ENCODE measurements around the gene KCNJ18.
"Not testable (repeated sequence)": the region's sequence is repeated elsewhere in the genome, so short reads cannot be mapped to it uniquely, and the experiment has no call there.

KCNJ18 gene

GRCh38 chr17:21737015-21737580, 44.8 kb downstream of the KCNJ18 start:
- not testable (repeated sequence) for DNase-seq

DNA sequence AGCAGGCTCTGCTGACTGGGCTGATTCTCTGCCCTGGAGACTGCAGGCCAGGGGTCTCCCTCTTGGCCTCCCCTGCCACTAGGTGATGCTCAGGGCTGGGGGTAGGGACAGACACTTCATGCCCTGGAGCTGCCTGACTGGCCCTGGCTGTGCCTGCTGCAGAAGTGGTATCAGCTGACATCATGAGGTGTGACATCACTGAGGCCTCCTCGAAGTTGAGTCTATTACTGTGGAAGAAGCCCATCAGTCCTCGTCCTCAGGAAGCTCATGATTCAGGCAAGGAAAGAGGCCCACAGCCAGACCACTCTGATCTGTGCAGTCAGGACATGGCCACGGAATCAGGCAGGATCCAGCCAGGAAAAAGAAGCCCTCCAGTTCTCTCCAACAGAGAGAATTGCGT, 45.9 kb downstream of the KCNJ18 start:
- not testable (repeated sequence) for DNase-seq

DNA sequence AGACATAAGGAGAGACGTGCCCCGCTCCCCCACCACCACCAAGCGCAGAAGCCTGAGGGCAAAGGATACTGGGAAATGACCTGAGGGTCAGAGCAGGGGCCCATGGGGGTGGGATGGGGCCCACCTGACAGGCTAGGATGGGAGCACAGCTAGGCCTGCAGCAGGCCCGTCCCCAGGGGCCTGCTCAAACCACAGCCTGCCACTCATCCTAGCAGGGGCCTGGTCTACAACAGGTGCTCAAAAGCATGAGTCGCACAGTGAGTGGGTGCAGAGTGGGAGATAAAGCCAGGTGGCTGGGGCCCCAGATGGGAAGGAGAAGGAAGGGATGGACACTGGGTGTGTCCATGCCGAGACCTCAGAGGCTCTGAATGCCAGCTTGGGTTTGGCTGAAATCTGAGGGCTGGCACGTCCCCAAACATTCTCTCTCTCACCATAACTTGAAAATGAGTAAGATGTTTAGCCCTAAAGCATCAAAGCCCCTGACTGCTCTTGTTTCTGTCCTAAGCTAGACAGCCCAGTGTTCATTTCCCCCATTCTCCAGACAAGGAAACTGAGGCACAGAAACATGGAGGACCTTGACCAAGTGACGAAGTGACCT, 46.7 kb downstream of the KCNJ18 start:
- not testable (repeated sequence) for DNase-seq

DNA sequence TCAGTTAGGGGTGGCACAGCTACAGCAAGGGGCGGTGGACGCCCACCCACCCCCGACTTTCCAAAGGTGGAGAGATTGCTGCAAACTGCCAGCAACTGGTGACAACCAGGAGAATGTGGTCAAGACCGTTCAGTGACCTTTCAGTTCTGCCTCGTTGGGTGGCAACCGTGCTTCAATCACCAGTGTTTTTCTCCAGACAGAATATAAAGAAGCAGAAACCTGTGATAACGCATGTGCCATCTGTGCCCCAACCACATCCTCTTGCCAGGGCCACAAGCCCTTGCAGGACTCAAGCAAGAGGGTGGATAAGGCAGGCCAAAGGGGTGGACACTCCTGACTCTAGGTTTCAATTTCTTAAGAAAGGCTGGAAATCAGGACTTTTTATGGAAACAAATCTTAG, 47.2 kb downstream of the KCNJ18 start:
- DNase-seq, result not testable (repeated sequence)

DNA sequence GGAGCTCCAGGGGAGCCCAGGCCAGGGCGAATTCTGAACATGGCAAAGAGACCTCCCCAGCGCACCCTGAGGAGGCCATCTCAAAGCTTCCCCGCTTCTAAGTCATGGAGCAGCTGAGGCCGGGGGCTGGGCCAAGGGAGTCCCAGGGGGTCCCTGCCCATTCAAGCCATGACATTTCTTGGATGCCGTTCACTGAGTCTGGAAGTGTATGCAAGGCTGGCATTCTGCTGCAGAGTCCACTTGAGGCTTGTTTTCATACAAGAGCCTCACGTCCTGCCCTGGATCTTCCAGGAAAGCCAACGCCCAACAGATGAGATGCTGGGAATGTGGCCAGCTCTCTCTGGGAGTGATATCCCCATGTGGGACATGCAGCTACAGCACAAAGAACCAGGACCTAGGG, 48.5 kb downstream of the KCNJ18 start:
- DNase-seq, result not testable (repeated sequence)

- DNase-seq, result not testable (repeated sequence)
Observed at GRCh38 chr17:21741520-21741919, 49.2 kb downstream of the KCNJ18 start.

GRCh38 chr17:21742326-21742725, 50.0 kb downstream of the KCNJ18 start:
- no peak for DNase-seq

DNA sequence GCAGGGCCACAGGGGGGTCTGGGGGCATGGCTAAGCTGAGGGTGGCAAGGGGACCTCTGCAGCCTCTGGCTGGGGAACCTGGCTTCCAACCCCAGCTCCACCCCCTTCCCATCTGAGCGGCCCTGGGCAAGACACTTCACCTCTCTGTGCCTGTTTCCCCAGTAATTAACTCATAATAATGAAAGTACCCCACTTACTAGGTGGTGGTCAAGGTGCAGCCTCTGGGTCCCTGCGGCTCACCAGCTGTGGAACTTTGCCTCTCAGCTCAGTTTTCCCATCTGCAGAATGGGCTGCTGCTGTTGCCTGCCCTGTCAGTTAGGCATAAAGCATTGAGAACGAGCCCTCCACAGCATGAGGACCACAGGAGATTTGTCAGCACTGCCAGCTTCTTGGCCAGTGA, 51.8 kb downstream of the KCNJ18 start:
- not testable (repeated sequence) for DNase-seq

- DNase-seq, result not testable (repeated sequence)
Observed at GRCh38 chr17:21744621-21745020, 52.3 kb downstream of the KCNJ18 start.

DNA sequence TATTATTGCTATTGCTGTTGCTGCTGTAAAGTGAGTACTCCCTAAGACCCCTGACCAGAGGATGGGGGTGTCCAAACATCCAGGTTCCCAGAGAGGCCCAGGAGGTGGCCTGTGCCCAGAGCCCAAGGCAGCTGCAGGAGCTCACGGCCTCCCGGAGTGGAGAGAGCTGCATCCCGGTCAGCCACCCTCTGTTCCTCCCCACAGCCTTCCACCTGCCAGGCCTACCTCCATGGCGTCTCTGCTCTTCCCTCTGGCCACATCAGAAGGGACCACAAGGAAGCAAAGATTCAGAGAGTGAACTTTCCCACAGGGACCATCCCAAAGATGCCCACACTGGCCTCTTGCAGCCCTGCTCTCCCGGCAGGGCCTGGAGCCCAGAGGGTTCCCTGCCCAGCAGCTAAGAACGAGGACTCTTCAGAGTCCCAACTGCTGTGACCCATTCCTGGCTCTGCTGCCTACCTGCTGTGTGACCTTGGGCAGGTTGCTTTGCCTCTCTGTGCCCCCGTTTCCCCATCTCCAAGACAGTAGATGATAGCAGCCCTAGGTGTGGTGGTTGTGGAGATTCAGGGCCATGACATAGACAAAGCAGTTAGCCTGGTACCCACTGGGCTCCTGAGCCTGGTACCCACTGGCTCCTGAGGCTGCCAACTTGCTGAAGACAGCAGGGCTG, 53.2 kb downstream of the KCNJ18 start:
- DNase-seq, result not testable (repeated sequence)

DNA sequence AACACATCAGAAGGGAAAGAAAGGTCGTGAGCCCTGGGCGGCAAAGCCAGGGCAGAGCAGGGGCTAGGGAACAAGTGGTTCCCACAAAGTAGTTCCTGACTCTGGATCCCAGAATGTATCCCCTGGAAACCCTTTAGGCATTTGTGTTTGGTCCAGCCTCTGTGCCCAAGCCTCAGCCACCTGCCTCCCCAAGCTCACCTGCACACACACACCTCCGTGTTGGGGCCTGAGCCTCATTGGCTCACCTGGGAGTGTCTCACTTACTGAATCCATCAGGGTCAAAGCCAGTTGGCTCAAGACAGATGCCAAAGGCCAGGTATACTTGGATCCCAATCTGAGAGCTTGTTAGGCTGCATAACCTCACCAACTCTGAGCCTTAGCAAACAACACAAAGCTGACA, 54.1 kb downstream of the KCNJ18 start:
- DNase-seq, result not testable (repeated sequence)

GRCh38 chr17:21747195-21747915, 55.0 kb downstream of the KCNJ18 start:
- DNase-seq, result not testable (repeated sequence)

DNA sequence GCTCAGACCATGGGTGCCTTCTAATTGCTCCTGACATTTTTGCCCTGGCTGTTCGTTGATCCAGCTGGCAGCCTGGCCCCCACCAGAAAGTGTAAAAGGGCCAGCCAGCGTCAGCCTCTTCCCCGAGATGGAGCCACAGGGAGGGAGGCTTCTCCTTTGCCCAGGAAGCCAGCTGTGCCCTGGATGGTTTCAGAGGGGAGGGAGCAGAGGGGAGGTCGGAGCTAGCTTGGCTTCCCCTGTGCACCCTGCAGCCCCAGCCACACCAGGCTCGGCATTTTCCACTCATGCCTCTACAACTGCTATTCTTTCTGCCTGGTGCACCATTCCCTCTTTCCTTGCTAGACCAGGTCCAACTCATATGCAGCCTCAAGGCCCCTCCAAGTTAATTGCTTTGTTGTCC, 56.4 kb downstream of the KCNJ18 start:
- not testable (repeated sequence) for DNase-seq

DNA sequence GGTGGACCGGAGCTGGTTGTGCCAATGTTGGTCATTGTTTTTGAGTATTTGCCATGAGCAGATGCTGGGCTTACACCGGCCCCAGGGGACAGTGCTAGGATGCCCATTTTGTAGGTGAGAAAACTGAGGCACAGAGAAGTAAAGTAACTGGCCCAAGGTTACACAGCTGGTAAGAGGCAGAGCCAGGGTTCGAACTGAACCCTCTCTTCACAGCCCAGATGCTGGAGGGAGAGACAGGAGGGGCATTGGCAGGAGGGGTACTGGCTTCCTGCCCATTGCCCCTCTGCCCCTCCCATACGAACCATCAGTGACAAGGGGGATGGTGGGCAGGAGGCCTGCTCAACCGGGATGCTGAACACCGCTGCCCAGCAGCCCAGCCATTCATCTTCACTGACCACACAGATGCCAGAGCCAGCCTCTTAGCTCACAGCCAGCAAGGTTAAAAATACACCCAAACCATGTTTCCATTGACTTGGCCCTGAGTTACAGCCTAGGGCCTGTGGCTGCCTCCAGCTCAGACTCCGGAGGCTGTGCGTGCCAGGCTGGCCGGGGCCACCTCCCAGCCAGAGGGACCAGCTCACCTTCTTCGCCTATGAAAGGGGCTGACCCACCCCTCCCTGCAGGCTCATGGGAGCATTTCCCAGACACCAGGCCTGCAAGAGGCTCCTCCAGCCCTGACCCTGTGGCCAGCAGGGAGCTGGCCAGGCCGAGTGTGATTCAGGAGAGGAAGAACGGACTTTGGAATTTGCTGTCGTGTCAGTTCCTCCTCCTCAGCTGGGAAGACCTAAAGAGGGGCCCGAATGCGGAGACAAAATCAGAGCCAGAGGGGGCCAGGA, 57.6 kb downstream of the KCNJ18 start:
- DNase-seq, result not testable (repeated sequence)

DNA sequence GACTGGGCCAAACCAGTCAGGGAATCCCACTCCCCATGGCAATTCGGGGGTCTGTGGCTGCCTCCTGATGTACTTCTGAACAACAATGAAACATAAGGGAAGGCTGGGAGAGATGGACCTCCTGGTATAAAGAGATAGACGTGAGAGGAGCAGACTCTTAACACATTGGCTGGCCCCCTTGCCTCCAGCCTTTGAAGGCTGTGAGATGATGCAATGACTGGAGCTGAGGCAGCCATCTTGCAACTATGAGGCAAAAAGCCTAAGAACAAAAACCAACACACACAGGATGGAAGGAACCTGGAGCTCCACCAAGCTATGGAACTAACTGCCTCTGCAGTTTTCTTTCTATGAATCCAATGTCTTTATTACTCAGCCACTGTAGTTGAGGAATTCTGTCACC, 58.8 kb downstream of the KCNJ18 start:
- not testable (repeated sequence) for DNase-seq
